HG02610 (cell line): ENCODE results near the gene GUCY1A2.

Source experiments
- ATAC-seq: cut with Tn5 transposase; IDR thresholded peaks from one replicate; pipeline ENCODE4 v1.9.1; 2021; ENCODE audit warnings: mild to moderate bottlenecking, moderate library complexity; ENCODE audit not compliant: unreplicated experiment

Gene GUCY1A2

DNA sequence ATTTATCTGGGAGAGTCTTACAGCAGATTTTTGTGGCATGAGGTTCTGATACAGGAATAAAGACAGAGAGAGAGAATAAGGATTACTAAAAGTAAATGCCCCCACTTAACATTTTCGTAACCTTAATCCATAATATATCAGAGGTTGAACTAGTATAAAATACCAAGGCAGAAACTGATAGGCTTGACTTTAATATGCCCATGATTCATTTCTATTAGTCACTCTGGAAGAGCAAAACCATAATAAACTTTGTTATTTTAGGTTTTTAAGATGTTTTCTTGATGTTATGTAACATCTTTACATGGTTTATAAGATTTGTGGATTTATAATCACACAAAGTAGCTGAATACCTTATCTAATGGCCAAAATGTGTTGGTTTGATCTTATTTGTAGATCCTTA, 19.1 kb downstream of the GUCY1A2 start:
- ATAC-seq, result no peak

DNA sequence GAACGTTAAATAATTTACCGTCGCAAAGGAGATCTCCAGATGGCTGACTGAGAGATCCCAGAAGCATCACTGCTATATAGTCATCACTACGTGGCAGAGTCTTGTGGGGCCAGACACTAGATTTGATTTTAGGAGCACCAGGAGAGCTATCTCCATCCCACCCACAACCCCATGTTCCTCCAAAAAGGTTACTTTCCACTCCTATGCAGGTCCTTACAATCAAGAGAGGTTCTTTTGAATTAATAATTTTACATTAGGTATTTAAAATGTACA, 19.4 kb downstream of the GUCY1A2 start:
- ATAC-seq, result no peak

DNA sequence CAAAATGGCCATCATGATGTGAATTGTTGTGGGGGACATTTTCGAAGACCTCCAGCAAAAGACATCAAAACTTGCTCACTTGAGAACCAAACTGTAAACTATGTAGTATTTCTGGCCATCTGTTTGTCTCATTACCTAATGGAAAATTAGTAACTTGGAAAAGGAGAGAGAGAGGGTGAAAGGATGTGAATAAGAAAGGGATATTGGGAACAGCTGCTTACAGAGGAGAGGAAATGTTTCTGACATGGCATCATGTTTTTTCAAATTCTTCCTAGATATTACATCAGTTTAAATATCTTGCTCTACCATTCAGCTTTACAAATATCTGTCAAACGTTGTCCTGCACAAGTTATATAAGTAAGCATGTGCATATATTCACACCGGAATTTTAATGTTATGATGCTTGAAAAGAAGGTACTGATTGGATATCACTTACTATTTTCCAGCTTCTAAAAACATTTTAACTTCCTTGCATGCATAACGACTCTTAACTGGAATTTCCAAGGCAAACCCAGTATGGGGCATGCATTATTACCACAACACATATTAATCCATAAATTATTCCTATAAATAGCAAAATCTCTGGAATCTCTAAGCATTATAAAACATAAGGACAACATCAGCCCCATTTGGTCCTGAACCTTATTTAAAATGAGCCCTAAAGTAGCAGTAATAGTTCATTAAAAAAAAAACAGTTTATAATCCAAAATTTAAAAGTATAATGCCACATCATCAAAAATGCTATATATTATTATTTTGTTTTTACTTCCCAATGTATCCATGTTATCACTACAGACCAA, 20.0 kb downstream of the GUCY1A2 start:
- ATAC-seq, result no peak

DNA sequence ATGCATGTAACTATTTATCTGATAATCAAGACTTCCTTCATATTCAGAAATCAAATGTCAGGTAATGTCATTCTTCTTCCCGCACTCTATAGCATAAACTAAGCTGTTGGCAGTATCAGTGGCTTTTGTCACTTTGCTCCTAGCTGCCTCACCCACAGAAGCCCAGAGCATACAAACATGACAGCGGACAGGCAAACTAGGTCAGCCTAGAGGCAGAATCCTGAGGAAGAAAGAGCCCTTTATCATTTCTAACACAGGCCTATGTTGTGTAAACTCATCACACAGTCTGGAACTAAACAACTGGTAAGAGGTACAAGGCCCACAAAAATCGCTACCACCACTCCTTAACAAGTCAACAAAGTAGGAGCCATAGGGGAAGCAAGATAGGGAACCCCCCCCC, 21.0 kb downstream of the GUCY1A2 start:
- ATAC-seq, result no peak

DNA sequence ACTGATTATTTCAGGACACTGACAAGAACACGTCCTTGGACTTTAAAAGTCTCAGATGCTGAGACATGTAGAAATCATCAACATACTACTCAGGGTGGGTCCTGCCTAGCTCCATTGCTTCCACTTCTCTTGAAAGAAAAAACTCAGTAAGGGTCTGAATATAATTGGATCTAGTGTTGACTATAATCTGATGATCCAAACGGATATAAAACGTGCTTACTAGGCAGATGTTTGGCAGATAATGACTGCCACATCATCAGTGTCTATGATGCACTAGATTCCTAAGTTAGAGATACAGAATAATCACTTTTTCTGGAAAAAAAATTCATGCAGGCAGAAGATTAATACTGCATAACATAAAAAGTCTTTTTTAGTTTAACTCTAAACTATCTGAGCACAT, 21.6 kb downstream of the GUCY1A2 start:
- ATAC-seq, result no peak

DNA sequence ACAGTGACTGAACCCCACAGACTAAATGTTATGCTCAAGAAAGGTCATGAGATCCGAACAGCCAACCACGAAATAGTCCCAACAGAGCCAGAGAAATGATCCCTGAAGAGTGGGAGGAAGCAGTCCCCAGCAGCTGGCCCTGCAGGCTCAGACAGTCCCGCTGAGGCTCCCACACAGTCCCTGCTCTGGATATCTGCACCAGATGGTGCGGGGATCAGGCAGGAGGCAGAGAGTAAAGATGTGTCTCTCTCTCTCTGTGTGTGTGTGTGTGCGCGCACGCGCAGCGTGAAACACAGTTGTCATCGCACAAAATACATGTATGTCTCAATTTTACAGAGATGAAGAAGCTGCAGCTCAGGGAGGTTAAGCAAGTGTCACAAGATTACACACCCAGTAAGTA, 27.9 kb downstream of the GUCY1A2 start:
- no peak for ATAC-seq

DNA sequence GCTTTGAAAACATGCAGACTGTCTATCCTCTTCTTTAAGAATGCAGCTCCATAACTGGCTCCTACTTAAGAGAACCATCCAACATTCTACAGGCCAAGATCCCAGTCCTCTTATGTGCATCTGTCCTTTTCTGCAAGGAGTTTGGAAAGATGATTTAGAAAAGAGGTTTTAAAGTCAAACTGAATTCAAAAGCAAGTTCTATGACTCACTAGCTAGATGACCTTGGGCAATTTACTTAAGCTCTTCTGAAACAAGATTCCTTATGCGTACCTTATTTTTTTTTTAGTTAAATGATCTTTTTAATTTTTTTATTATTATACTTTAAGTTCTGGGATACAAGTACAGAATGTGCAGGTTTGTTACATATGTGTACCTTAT, 29.2 kb downstream of the GUCY1A2 start:
- ATAC-seq, result no peak

DNA sequence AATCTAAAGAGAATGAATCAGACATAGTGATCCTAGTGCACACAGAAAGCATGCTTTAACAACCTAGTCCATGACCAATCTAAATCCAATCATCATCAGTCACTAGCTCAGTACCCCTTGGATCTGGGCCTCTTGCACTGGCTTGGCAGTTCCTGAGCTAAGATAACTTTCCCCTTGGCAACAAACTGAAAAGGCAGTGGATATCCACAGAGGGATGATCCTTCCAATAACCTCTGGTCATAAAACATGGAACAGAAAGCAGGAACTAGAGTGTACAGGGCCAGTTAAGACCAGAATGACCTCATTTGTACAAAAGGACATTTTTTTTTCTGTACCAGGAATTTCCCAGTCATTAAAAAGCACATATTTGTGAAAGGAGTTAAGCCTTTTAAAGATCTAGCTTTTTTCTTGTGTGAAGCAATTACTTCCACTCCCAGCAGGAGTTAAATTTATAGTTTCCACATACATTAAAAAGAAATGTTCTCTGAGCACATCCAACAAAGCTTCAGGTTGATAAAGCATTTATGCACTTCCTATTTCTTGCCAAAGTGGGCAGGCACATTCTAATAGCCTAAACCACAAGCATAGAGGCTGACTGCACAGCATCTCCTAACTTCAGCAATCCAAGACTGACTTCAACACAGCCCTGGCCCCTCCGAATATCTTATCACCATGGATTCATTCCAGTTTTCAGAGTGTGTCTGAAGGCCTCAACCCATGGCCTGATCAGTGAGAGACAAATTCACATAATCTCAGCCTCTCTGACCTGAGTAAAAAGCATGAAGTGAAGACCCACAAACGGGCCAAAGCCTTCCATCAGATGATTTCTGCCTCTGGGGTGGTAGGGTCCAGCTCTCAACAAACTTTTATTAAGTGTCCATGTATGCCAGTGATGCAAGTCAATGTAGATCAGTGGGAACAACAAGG, 29.9 kb downstream of the GUCY1A2 start:
- ATAC-seq, result no peak

DNA sequence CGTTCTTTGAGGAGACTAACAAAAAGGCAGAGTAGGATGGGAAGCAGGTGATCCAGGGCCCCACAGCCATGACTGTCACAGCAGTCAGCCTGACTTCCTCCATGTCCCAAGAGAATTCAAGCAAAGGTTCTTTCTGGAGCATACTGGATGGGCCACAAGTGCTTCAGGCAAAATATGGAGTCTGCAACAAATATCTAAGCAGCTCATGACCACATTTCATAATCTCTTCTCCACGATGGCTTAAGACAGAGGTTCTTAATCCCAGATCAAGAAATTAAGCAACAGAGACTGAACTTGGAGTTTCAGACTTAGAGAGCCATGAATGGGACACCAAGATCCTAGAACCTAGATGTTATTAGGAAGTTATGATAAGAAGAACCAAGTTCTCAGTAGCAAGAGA, 31.6 kb downstream of the GUCY1A2 start:
- no peak for ATAC-seq

DNA sequence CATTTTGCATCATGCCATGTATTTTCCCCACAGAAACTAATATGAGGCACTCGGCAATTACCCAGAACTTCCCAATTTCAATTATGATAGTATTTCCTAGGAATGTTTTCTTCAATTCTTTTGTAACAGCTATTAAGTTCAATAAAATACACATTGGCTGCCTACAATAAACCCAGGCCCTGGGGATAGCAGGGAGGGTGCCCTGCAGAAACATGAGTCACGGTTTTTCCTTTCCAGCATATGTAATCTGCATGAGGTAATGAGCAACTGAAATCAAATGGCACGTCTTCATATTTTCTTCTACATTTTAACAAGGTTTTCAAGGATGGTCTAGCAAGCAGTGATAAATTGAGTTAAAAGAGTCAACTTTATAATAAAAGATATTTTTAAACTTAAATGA, 32.0 kb downstream of the GUCY1A2 start:
- ATAC-seq, result no peak

DNA sequence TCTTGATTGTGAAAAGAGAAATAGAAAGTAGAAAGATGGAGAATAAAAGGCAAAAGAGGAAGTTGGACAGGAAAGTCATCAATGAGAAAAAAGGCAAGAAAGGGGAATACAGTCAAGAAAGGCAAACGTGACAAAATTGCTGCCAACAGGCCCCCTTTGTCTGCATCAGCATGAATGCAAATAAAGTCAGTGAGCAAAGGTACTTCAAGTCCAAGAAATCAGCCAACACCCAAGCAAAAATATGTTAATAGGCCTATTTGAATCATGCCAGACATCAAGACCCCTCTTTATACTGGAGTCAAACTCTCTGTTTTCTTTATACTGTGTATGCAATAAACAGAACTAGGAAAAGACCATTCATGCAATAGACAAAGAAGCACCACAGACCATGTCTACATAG, 34.3 kb downstream of the GUCY1A2 start:
- no peak for ATAC-seq

DNA sequence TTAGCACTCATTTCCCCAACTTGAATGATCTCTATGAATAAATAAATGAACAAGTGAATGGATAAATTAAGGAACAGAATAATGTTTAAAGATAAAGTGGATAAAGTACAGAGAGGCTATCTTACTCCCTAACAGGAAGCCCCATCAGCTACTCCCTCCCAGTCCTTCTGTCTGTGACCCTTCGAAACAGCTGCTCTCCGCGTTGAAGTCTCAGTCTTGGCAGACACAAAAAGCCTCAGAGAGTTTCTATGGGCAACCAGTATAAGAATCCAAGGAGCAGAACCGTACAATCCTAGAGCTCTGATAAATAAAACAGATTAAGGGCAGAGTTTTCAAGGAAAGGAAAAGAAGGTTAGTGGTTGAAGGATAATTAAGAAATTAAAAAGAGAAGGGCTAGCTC, 35.0 kb downstream of the GUCY1A2 start:
- no peak for ATAC-seq

DNA sequence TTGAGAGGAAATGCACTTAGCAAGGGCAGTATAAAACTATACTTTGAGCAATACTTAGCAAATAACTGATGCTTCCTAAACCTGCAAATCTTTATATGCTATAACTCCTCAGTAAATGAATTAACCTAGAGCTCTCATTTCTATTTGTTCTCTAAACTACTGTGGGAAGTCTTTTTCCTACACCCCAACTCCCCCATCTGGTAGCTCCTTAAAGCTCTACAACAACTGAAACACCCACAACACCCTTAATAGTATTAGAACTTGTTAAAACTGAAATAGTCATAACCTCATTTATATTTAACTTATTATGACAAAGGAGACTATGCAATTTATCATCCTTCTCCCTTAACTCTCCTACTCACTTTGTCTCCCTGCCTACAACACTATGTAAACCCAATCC, 43.4 kb downstream of the GUCY1A2 start:
- no peak for ATAC-seq

DNA sequence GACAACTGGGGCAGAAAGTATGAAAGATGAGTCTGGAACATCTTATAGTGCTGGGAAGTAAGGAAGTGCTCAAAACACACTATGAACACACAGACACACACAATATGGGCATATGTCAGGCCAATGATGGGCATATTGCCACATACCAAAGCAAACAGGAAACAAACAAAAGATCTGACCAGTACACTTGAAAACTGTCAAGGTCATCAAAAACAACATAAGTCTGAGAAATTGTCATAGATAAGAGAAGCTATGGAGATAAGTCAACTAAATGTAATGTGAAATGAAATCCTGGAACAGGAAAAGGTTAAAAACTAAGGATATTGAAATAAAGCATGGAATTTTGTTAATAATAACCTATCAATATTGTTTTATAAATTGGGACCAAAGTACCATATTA, 46.4 kb downstream of the GUCY1A2 start:
- ATAC-seq, result no peak

DNA sequence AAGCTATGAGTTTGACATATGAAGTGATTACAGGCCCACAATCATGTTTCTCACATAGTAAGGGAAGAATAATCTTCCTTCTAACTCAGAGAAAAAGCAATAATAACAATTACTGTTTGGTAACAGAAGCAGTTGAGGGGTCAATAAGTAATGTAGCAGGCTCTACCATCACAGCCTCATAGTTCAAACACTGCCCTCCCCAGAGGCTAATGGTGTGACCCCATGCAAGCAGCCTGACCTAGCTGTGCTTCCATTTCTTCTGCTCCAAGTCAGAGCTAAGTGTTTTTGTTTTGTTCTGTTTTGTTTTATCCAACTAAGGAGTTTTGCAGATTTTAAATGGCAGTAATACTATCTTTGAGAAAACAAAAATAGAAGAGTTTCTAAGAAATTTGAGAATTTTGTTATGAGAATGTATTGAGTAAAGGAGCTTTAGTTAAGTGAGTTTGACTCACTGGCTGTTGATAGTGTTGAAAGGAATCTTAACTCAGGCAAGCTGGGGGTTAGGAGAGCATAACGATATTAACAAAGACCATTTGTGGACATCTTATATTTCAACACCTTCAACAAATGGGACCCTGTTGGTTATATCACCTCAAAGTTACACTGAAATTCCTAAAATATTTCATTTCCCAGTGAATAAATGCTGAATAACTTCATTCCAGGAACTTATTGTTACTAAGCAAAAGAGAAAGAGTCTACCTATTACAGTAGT, 48.5 kb downstream of the GUCY1A2 start:
- ATAC-seq, result no peak

DNA sequence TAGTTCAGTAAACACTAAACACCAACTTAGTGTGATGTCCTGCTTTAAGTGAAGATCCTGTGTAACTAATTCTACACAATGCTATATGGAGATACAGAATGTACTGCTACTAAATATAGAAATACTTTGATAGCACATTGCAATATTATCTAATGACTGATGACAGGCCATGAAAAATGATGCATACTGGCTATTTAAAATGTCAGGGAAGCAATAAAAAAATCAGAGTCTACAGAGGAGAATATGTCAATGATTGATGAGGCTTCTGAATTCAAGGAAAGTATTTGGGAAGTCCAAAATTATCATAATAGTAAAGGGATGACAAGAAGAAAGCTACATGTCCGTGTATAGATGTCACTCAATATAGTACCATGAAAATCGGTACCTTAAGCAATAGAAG, 55.3 kb downstream of the GUCY1A2 start:
- no peak for ATAC-seq

DNA sequence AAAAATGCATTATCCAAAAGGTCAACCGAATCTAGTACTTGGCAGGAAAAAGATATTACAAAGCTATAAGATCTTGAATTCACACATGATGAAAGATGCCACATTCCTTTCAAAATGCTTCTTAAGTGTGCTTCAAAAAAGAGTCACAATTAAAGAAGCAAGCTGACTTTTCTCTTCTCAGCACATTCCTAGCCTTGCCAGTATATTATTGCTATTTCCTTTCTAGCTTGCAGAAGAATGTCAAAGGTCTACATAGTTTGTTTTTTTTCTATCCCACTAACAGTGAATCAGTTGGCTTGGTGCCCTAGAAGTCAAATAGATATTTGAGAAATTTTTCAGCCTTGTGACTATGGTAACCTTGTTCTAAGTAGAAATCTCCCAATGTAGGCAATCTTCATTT, 56.8 kb downstream of the GUCY1A2 start:
- no peak for ATAC-seq

DNA sequence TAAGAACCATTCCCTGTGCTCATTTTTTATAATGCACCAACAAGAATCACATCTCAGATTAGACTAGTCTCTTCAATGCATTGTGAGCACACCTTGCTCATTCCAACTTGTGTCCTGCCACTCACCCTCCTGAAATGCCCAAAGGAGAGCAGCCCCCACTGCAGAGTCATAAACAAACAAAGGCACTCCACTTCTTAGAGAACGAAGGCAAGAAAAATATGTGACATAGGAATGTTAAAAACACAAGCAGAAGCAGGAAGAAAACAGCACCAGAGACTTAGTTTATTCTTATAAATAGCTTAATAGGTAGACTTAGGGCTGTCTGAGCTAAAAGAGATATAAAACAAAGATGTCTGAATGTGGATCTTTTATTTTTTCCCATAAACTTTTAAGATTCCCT, 57.2 kb downstream of the GUCY1A2 start:
- no peak for ATAC-seq

DNA sequence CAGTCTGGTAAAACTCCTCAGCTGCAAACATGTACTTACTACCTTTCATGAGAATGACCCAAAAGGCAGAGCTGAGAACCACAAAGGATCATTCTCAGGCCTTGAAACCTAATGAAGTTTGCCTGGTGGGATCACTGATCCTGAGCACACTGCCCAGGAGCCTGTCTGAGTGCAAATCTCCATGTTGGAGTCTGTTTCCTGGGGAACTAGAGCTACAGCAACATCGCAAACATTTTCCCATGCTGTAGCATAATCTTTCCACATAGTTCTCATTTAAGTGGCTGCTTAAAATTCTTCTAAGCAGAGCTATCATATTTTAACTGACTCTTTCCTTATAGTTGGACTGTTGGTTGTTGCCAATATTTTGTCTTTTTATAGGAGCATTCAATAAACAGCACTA, 58.5 kb downstream of the GUCY1A2 start:
- ATAC-seq, result no peak

DNA sequence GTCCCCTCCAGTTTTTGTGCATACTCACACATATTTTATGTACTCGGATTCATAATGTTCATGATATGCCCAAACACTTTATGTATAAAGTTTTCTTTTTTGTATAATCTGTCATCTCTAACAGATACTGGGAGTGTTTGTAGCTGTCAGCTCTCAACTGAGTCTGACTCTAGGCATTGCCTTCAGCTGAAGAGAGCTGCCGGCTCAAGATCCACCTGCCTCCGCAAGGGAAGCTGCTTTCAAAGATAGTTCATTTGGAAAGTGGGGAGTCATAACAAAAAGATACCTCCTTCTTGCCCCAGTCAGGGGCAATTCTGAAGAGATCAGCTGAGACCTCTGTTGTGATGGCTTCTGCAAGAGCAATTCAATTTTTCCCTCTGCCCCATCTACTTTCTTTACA, 58.9 kb downstream of the GUCY1A2 start:
- ATAC-seq, result no peak

DNA sequence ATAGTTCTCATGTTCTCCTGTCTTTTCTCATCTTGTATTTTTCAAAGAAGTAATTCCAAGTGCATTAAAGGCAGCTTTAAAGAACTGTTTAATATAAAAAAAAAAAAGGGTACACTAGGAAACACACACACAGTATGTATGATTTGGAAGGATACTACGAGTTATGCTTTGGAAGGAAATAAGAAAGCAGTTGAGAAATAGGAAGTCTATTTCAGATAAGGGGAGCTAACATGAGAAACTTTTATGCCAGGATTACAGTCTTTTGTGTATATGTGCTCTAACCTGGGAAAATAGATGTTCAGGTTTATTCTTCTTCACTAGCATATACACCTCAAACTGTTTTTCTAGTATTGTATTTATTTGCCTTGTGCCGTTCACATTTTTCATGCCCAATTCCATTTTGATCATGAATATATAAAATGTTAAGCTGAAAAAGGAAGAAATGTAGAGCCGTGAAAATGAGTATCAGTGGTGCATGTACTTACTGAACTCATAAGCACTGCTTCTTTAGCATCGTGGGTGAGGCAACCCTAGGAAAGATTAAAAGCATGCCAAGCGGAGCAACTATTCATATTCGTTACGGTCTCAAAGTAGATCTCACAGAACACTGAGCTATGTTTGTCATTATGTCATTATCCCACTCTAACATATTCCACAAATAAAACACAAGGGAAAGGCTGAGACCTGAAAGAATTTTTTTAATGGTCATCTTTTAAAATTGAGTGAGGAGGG, 59.6 kb downstream of the GUCY1A2 start:
- ATAC-seq, result no peak
